MM.1S (cell line): Measurements from ENCODE around the gene NDUFS3.

Source experiments
- DNase-seq: peaks from one replicate; pipeline ENCODE4 v3.0.0-alpha.2; 2015
- H2AFZ ChIP-seq: fragments of 300-600 bp; sonication (generic); 2 replicates; pipeline ENCODE4 v1.6.0; 2016; ENCODE audit warnings: antibody characterized with exemption, low read length
- H3F3A ChIP-seq: fragments of 300-600 bp; sonication (generic); 2 replicates; pipeline ENCODE4 v1.6.1; 2016; ENCODE audit warnings: mild to moderate bottlenecking, antibody characterized with exemption, low read length, moderate library complexity, mixed read lengths; ENCODE audit not compliant: insufficient read depth
- H3K27ac ChIP-seq: fragments of 300-600 bp; sonication (generic); 2 replicates; pipeline ENCODE4 v1.5.1; 2016; ENCODE audit warnings: mild to moderate bottlenecking, low read length
- H3K27me3 ChIP-seq: fragments of 300-600 bp; sonication (generic); replicated peaks from 2 replicates; pipeline ENCODE4 v1.6.0; 2016; ENCODE audit warnings: low read length; ENCODE audit not compliant: insufficient read depth
- H3K36me3 ChIP-seq: fragments of 300-600 bp; sonication (generic); replicated peaks from 2 replicates; pipeline ENCODE4 v1.6.1; 2016; ENCODE audit warnings: mild to moderate bottlenecking, low read length, mixed read lengths; ENCODE audit not compliant: insufficient read depth
- H3K4me1 ChIP-seq: fragments of 300-600 bp; sonication (generic); 2 replicates; pipeline ENCODE4 v1.6.1; 2016; ENCODE audit warnings: low read length, mixed read lengths
- H3K4me2 ChIP-seq: fragments of 300-600 bp; sonication (generic); 2 replicates; pipeline ENCODE4 v1.6.0; 2016; ENCODE audit warnings: low read depth, low read length
- H3K4me3 ChIP-seq: fragments of 300-600 bp; sonication (generic); 2 replicates; pipeline ENCODE4 v1.5.1; 2016; ENCODE audit warnings: low read length, mixed read lengths
- H3K79me2 ChIP-seq: fragments of 300-600 bp; sonication (generic); 2 replicates; pipeline ENCODE4 v1.6.1; 2016; ENCODE audit warnings: mixed run types, low read length, mixed read lengths
- H3K9ac ChIP-seq: fragments of 300-600 bp; sonication (generic); 2 replicates; pipeline ENCODE4 v1.6.1; 2016; ENCODE audit warnings: low read length, mixed read lengths
- H3K9me2 ChIP-seq: fragments of 300-600 bp; sonication (generic); replicated peaks from 2 replicates; pipeline ENCODE4 v1.6.1; 2016; ENCODE audit warnings: mild to moderate bottlenecking, low read length, mixed read lengths; ENCODE audit not compliant: insufficient read depth
- H3K9me3 ChIP-seq: fragments of 300-600 bp; sonication (generic); replicated peaks from 2 replicates; pipeline ENCODE4 v1.6.1; 2016; ENCODE audit warnings: mild to moderate bottlenecking, low read length, mixed read lengths; ENCODE audit not compliant: insufficient read depth
- H4K20me1 ChIP-seq: fragments of 300-600 bp; sonication (generic); 2 replicates; pipeline ENCODE4 v1.6.1; 2016; ENCODE audit warnings: mild to moderate bottlenecking, low read length, moderate library complexity, mixed read lengths; ENCODE audit not compliant: insufficient read depth
- CTCF ChIP-seq: fragments of 300-600 bp; sonication (generic); IDR thresholded peaks from 2 replicates; pipeline ENCODE4 v1.5.1; 2016; ENCODE audit warnings: antibody characterized with exemption, low read length, mixed read lengths
- EZH2 ChIP-seq: fragments of 300-600 bp; sonication (generic); optimal IDR thresholded peaks from 2 replicates; pipeline ENCODE3; 2017; ENCODE audit warnings: low read depth, mild to moderate bottlenecking, antibody characterized with exemption, low read length, mixed read lengths
- EZH2phosphoT487 ChIP-seq: fragments of 300-600 bp; sonication (generic); IDR thresholded peaks from 2 replicates; pipeline ENCODE4 v1.6.1; 2018; ENCODE audit warnings: antibody characterized with exemption, low read length

Gene NDUFS3

DNA sequence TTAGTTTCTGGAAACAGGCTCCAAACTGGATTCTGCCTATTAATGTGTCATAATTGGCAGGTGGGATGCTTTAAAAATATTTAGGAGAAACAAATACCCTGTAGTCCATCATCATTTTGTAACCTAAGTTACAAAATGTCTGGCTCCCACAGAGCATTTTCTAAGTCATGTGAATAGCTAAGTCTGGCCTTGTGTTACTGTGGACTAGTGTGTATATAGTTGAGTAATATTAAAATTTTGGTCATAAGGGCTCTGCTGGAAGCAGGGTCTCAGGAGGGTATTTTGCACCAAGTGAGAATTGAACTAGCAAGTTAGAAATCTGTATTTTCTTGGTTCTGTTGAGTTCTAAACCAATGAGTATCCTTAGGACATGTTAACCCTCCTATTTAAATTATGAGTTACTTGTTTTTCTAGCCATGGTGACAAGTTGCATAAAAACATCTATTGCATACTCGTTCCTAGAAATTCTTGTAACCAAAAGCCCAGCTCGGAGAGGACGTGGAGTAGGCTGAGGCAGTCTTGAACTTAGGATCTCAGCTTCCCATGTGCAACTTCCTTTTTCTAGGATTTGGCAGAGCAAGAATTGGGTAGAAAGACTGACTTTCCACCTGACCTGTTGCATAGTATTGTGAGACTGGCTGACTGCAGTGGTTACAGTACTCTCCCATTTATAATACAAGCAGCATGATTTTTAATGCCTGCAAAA lies 8.1 kb upstream of the NDUFS3 start:
- Histone ChIP-seq H3K36me3 (peaks cover 4% of the 10 kb centered on the region; the same call in 1 of the 2 replicates), H3K27ac (no peak overlapping the region), H3K4me3 (no peak overlapping the region), H3K4me1 (0 out of 2 replicates have a peak, but pooled peaks cover 4% of the 10 kb centered on the region), H3K9me2 (no peaks in the 10 kb centered on the region), H3F3A (no peaks in the 10 kb centered on the region), H3K9me3 (no peaks in the 10 kb centered on the region), H3K4me2 (no peak overlapping the region), H4K20me1 (no peaks in the 10 kb centered on the region), H2AFZ (no peak overlapping the region), H3K79me2 (peaks cover 78% of the 10 kb centered on the region), H3K9ac (no peak overlapping the region), H3K27me3 (no peaks in the 10 kb centered on the region)
- TF ChIP-seq EZH2 (no peak), EZH2phosphoT487 (no peak), CTCF (no peak)
- no peak for DNase-seq

- no peak overlapping the region for H3K27ac ChIP-seq
- H3K36me3 ChIP-seq = peaks cover 4% of the 10 kb centered on the region; the same call in 1 of the 2 replicates
- no peak overlapping the region for H2AFZ ChIP-seq
- H3K9me3 ChIP-seq = no peaks in the 10 kb centered on the region
- no peaks in the 10 kb centered on the region for H3F3A ChIP-seq
- H4K20me1 ChIP-seq = no peaks in the 10 kb centered on the region
- H3K9me2 ChIP-seq = no peaks in the 10 kb centered on the region
- TF ChIP-seq EZH2 (no peak), EZH2phosphoT487 (no peak), CTCF (no peak)
- no peak overlapping the region for H3K4me3 ChIP-seq
- H3K4me2 ChIP-seq = no peak overlapping the region
- peaks cover 75% of the 10 kb centered on the region for H3K79me2 ChIP-seq
- DNase-seq = no peak
- H3K27me3 ChIP-seq = no peaks in the 10 kb centered on the region
- H3K9ac ChIP-seq = no peak overlapping the region
- H3K4me1 ChIP-seq = 0 out of 2 replicates have a peak, but pooled peaks cover 4% of the 10 kb centered on the region
These were observed 7.5 kb upstream of the NDUFS3 start for GRCh38 chr11:47571357-47571729.

GRCh38 chr11:47571895-47572294 lies 7.0 kb upstream of the NDUFS3 start:
- no peak for TF ChIP-seq EZH2phosphoT487
- no peak for TF ChIP-seq CTCF
- TF ChIP-seq EZH2 = no peak
- Histone ChIP-seq H3K9ac (no peak overlapping the region), H3K4me1 (no peaks in the 10 kb centered on the region), H4K20me1 (no peaks in the 10 kb centered on the region), H3F3A (no peaks in the 10 kb centered on the region), H3K27ac (no peak overlapping the region), H3K27me3 (no peaks in the 10 kb centered on the region), H3K9me3 (no peaks in the 10 kb centered on the region), H3K79me2 (peaks cover 75% of the 10 kb centered on the region), H3K36me3 (peaks cover 4% of the 10 kb centered on the region; the same call in 1 of the 2 replicates), H3K4me2 (no peak overlapping the region), H3K4me3 (no peak overlapping the region), H2AFZ (no peak overlapping the region), H3K9me2 (no peaks in the 10 kb centered on the region)
- DNase-seq = no peak
